ENCODE measurements around the gene TEX26.

Gene TEX26

GRCh38 chr13:30972888-30973377, 40.5 kb downstream of the TEX26 start:
- Mint-ChIP-seq H3K27ac (no peak overlapping the region), H3K36me3 (ENCODE audit: low read depth) (no peaks in the 10 kb centered on the region), H3K9me3 (no peaks in the 10 kb centered on the region), H3K4me3 (no peak overlapping the region), H3K4me1 (peaks cover 7% of the 10 kb centered on the region), H3K27me3 (ENCODE audit: low read depth, poor library complexity) (peaks cover 15% of the 10 kb centered on the region)
- DNase-seq: no peak
- TF ChIP-seq CTCF (IDR thresholded peaks at IDR 0.05): no peak

- TF ChIP-seq CTCF (IDR thresholded peaks at IDR 0.05): no peak
- H3K4me1 Mint-ChIP-seq: peaks cover 14% of the 10 kb centered on the region
- no peak for DNase-seq
- H3K4me3 Mint-ChIP-seq: no peak overlapping the region
- no peaks in the 10 kb centered on the region for H3K36me3 Mint-ChIP-seq (ENCODE audit: low read depth)
- H3K27me3 Mint-ChIP-seq (ENCODE audit: low read depth, poor library complexity): peaks cover 15% of the 10 kb centered on the region
- H3K9me3 Mint-ChIP-seq: no peaks in the 10 kb centered on the region
- H3K27ac Mint-ChIP-seq: no peak overlapping the region
Measured at GRCh38 chr13:30974350-30974749, 41.9 kb downstream of the TEX26 start.

GRCh38 chr13:30976025-30976424, 43.6 kb downstream of the TEX26 start:
- no peak for TF ChIP-seq CTCF (IDR thresholded peaks at IDR 0.05)
- Mint-ChIP-seq H3K36me3 (ENCODE audit: low read depth) (no peaks in the 10 kb centered on the region), H3K9me3 (no peaks in the 10 kb centered on the region), H3K27me3 (ENCODE audit: low read depth, poor library complexity) (peaks cover 14% of the 10 kb centered on the region), H3K4me1 (peaks cover 14% of the 10 kb centered on the region), H3K4me3 (no peak overlapping the region), H3K27ac (no peak overlapping the region)
- DNase-seq: no peak

- Mint-ChIP-seq H3K9me3 (no peaks in the 10 kb centered on the region), H3K27me3 (ENCODE audit: low read depth, poor library complexity) (peaks cover 5% of the 10 kb centered on the region), H3K36me3 (ENCODE audit: low read depth) (no peaks in the 10 kb centered on the region), H3K4me1 (peaks cover 14% of the 10 kb centered on the region), H3K27ac (no peak overlapping the region), H3K4me3 (no peak overlapping the region)
- peak; percentile 64 for TF ChIP-seq CTCF (IDR thresholded peaks at IDR 0.05)
- DNase-seq: peak; percentile 64
Measured at GRCh38 chr13:30978981-30979956, 46.8 kb downstream of the TEX26 start.

- peaks cover 3% of the 10 kb centered on the region for H3K27me3 Mint-ChIP-seq (ENCODE audit: low read depth, poor library complexity)
- no peaks in the 10 kb centered on the region for H3K36me3 Mint-ChIP-seq (ENCODE audit: low read depth)
- H3K9me3 Mint-ChIP-seq: no peaks in the 10 kb centered on the region
- TF ChIP-seq CTCF (IDR thresholded peaks at IDR 0.05): no peak
- no peak for DNase-seq
- peaks cover 13% of the 10 kb centered on the region for H3K4me1 Mint-ChIP-seq
- H3K27ac Mint-ChIP-seq: no peak overlapping the region
- no peak overlapping the region for H3K4me3 Mint-ChIP-seq
Measured at GRCh38 chr13:30982506-30982905, 50.0 kb downstream of the TEX26 start.
